Smooth muscle cell (in vitro differentiated cells): ENCODE results near the gene DUSP16. TPM values are rescaled to one million over a fixed set of nuclear protein-coding genes. Genes with fewer than 3 reads are reported as not detected.

ENCODE experiments used
- DNase-seq: peaks from one replicate; lab custom pipeline; 2025; ENCODE audit not compliant: unreplicated experiment; lab: John Stamatoyannopoulos, UW
- H2AFZ ChIP-seq: fragments of 200-600 bp; sonication (generic); 2 replicates; pipeline ENCODE4 v1.6.0; 2016; ENCODE audit warnings: antibody characterized with exemption, low read depth, mild to moderate bottlenecking
- H3F3A ChIP-seq: fragments of 200-600 bp; sonication (generic); 2 replicates; pipeline ENCODE4 v1.6.0; 2017; ENCODE audit warnings: antibody characterized with exemption, low read depth
- H3K27ac ChIP-seq: fragments of 200-600 bp; sonication (generic); 2 replicates; pipeline ENCODE4 v1.5.1; 2016; ENCODE audit warnings: low read depth, mild to moderate bottlenecking
- H3K27me3 ChIP-seq: fragments of 200-600 bp; sonication (generic); 2 replicates; pipeline ENCODE4 v1.6.1; 2016; ENCODE audit warnings: low read depth, mild to moderate bottlenecking
- H3K36me3 ChIP-seq: fragments of 200-600 bp; sonication (generic); 2 replicates; pipeline ENCODE4 v1.5.1; 2016; ENCODE audit warnings: low read depth
- H3K4me1 ChIP-seq: fragments of 200-600 bp; sonication (generic); 2 replicates; pipeline ENCODE4 v1.5.1; 2016; ENCODE audit warnings: low read depth
- H3K4me2 ChIP-seq: fragments of 200-600 bp; sonication (generic); 2 replicates; pipeline ENCODE4 v1.6.0; 2016; ENCODE audit warnings: mild to moderate bottlenecking
- H3K4me3 ChIP-seq: fragments of 200-600 bp; sonication (generic); 2 replicates; pipeline ENCODE4 v1.5.1; 2016; ENCODE audit warnings: mild to moderate bottlenecking
- H3K79me2 ChIP-seq: fragments of 200-600 bp; sonication (generic); 2 replicates; pipeline ENCODE4 v1.6.0; 2016; ENCODE audit warnings: low read depth, mild to moderate bottlenecking
- H3K9ac ChIP-seq: fragments of 200-600 bp; sonication (generic); 2 replicates; pipeline ENCODE4 v1.6.0; 2016; ENCODE audit warnings: low read depth
- H3K9me3 ChIP-seq: fragments of 200-600 bp; sonication (generic); replicated peaks from 2 replicates; pipeline ENCODE4 v1.5.1; 2016; ENCODE audit warnings: low read depth
- H4K20me1 ChIP-seq: fragments of 200-600 bp; sonication (generic); 2 replicates; pipeline ENCODE4 v1.6.0; 2016; ENCODE audit warnings: low read depth
- CTCF ChIP-seq: fragments of 200-600 bp; sonication (generic); IDR thresholded peaks from 2 replicates; pipeline ENCODE4 v1.5.1; 2017; ENCODE audit warnings: borderline replicate concordance, mild to moderate bottlenecking, antibody characterized with exemption; ENCODE audit not compliant: insufficient read depth, poor library complexity, severe bottlenecking
- WGBS: methylation state at CpG from one replicate; pipeline ENCODE4 v1.1.7; 2016; ENCODE audit warnings: low lambda C conversion rate; 5-methylcytosine and 5-hydroxymethylcytosine counted together
- polyA plus RNA-seq: library from polyadenylated mRNA; unstranded; fragments of >200 nt; fragmentation: Nextera tagmentation; extraction: Ambion mirVana; gene quantifications from 2 replicates; pipeline ENCODE4 v1.2.1, GENCODE V29; 2016
- total RNA-seq: library from RNA; depleted of rRNA; stranded (reverse); fragments of >200 nt; gene quantifications from 2 replicates; pipeline ENCODE4 v1.2.3, GENCODE V29; 2014

The DUSP16 gene
- total and polyA plus RNA-seq, 2 experiments from 2014 or later = 1.2 to 10.8 TPM

GRCh38 chr12:12487490-12487889, 75.2 kb downstream of the DUSP16 start:
- Histone ChIP-seq H3K27me3 (no peaks in the 10 kb centered on the region), H3K4me1 (no peaks in the 10 kb centered on the region), H3K79me2 (no peaks in the 10 kb centered on the region), H4K20me1 (no peaks in the 10 kb centered on the region), H3K36me3 (no peaks in the 10 kb centered on the region), H3K4me3 (no peak overlapping the region), H2AFZ (no peak overlapping the region), H3F3A (no peaks in the 10 kb centered on the region), H3K27ac (no peak overlapping the region), H3K9ac (no peak overlapping the region), H3K4me2 (no peak overlapping the region), H3K9me3 (no peaks in the 10 kb centered on the region)
- WGBS = 93% methylated on average over 6 of the region's 6 CpGs
- DNase-seq = no peak
- no peak for TF ChIP-seq CTCF

- WGBS = 87% methylated on average over 6 of the region's 6 CpGs
- no peak overlapping the region for H3K27ac ChIP-seq
- H3K9ac ChIP-seq = no peak overlapping the region
- no peak for DNase-seq
- no peaks in the 10 kb centered on the region for H3F3A ChIP-seq
- no peaks in the 10 kb centered on the region for H3K9me3 ChIP-seq
- no peaks in the 10 kb centered on the region for H3K36me3 ChIP-seq
- H3K4me2 ChIP-seq = no peak overlapping the region
- H3K79me2 ChIP-seq = no peaks in the 10 kb centered on the region
- H4K20me1 ChIP-seq = no peaks in the 10 kb centered on the region
- H2AFZ ChIP-seq = no peak overlapping the region
- no peaks in the 10 kb centered on the region for H3K27me3 ChIP-seq
- no peaks in the 10 kb centered on the region for H3K4me1 ChIP-seq
- no peak for TF ChIP-seq CTCF
- H3K4me3 ChIP-seq = no peak overlapping the region
Observed at GRCh38 chr12:12486661-12487240, 75.9 kb downstream of the DUSP16 start.

- no peak overlapping the region for H3K4me3 ChIP-seq
- no peaks in the 10 kb centered on the region for H3K79me2 ChIP-seq
- TF ChIP-seq CTCF = no peak
- no peaks in the 10 kb centered on the region for H3K4me1 ChIP-seq
- H3K27me3 ChIP-seq = no peaks in the 10 kb centered on the region
- H3K4me2 ChIP-seq = no peak overlapping the region
- no peak overlapping the region for H3K9ac ChIP-seq
- H3F3A ChIP-seq = no peaks in the 10 kb centered on the region
- no peaks in the 10 kb centered on the region for H4K20me1 ChIP-seq
- no peak overlapping the region for H3K27ac ChIP-seq
- 97% methylated on average over 3 of the region's 3 CpGs for WGBS
- H3K9me3 ChIP-seq = no peaks in the 10 kb centered on the region
- H3K36me3 ChIP-seq = no peaks in the 10 kb centered on the region
- DNase-seq = no peak
- no peak overlapping the region for H2AFZ ChIP-seq
Observed at GRCh38 chr12:12483438-12483837, 79.2 kb downstream of the DUSP16 start.

GRCh38 chr12:12482959-12483358, 79.7 kb downstream of the DUSP16 start:
- Histone ChIP-seq H3K9ac (no peak overlapping the region), H2AFZ (no peak overlapping the region), H3K9me3 (no peaks in the 10 kb centered on the region), H4K20me1 (no peaks in the 10 kb centered on the region), H3K36me3 (no peaks in the 10 kb centered on the region), H3K79me2 (no peaks in the 10 kb centered on the region), H3K27ac (no peak overlapping the region), H3K27me3 (no peaks in the 10 kb centered on the region), H3K4me1 (no peaks in the 10 kb centered on the region), H3K4me2 (no peak overlapping the region), H3K4me3 (no peak overlapping the region), H3F3A (no peaks in the 10 kb centered on the region)
- WGBS = 95% methylated on average over 6 of the region's 6 CpGs
- no peak for DNase-seq
- TF ChIP-seq CTCF = no peak
